Cardiac septum (tissue), 1 donor: ENCODE measurements around the gene RNF10. TPM values are rescaled to one million over a fixed set of nuclear protein-coding genes. Genes with fewer than 3 reads are reported as not detected.
A peak's percentile ranks its signal among the peaks of the same experiment; 100 is the strongest.

Experiments
- DNase-seq: peaks from one replicate; pipeline ENCODE4 v3.0.0-alpha.2; 2020; ENCODE audit warnings: low spot score
- intact Hi-C: fragments of 100-400 bp; cut with DNase I; formaldehyde crosslinking; loops from one replicate; pipeline ENCODE4 v1.14.0; 2022
- total RNA-seq: library from RNA; stranded (reverse); fragmentation: NEBNext Ultra II Directional; extraction: Animal tissue kit (Norgen Biotek cat#: 25700); gene quantifications from one replicate; pipeline ENCODE4 v1.2.1, GENCODE V29; 2021
- donor health status: DM: no; HTN: no; CAD: no.

The RNF10 gene
- total RNA-seq, 1 donor from 2014 or later, result 249 TPM

DNA sequence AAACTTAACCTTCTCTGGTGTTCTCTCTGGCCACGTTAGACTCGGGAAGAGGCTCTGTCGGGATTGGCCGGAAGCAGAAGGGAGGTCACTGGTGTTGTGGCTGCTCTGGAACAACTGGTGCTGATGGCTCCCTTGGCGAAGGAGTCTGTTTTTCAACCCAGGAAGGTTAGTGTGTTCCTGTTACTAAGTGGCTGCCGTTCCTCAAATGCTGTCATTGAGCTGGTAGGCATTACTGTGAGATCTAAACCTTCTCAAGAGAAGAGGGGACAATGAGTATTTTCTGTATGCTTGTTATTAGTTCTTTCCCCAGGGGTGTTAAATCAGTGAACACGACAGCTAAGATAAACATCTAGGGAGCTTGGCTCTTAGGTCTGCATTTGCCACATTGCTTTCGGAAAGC lies 28.8 kb downstream of the RNF10 start:
- no peak for DNase-seq
- intact Hi-C loops, result no loop called here

DNA sequence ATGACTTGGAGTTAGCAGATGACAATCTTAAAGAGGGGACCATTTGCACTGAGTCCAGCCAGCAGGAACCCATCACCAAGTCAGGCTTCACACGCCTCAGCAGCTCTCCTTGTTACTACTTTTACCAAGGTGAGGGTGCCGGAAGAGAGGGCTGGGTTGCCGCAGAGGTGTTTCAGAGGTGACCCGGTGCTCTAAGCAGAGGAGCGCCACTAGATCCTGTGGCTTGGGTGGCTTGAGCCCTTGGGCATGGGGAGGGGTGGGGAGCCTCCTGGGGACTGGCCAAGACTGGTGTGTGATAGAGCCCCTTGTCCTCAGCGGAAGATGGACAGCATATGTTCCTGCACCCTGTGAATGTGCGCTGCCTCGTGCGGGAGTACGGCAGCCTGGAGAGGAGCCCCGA lies 29.3 kb downstream of the RNF10 start:
- intact Hi-C loops, result no loop called here
- DNase-seq, result no peak

DNA sequence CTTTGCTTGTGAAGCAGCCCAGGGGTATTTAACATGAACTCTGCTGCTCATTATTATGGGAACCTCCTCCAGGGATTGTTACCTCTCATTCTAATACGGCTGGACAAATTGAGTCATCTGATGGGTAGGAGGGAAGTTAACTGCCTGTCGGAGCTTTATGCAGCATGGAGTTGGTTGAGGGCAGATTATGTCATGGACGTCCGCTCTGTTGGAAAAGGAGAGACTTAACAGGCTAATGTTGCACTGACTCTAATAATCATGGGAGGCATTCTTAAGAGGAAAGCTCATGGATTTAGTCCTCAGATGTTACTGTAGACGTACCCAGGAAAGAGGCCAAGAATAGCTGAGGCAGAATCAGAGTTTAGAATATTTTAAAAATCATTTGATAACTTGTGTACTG lies 37.1 kb downstream of the RNF10 start:
- no peak for DNase-seq
- intact Hi-C loops, result no loop called here

DNA sequence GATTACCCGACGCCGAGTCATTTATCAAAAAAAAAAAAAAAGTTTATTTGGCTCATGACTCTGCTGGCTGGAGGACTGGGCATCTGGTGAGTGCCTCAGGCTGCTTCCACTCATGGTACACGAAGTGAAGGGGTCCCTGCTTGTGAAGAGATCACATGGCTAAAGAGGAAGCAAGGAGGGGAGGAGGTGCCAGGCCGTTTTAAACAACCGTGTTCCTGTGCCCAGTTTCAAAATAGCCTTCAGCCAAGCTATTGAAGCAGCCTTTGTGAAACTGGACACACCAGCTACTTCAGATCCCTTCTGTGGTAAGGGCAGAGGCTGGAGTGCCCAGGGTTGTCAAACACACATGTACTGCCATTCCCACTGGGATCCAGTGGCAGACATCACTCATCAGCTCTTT lies 39.4 kb downstream of the RNF10 start:
- intact Hi-C loops, result no loop called here
- DNase-seq, result no peak

DNA sequence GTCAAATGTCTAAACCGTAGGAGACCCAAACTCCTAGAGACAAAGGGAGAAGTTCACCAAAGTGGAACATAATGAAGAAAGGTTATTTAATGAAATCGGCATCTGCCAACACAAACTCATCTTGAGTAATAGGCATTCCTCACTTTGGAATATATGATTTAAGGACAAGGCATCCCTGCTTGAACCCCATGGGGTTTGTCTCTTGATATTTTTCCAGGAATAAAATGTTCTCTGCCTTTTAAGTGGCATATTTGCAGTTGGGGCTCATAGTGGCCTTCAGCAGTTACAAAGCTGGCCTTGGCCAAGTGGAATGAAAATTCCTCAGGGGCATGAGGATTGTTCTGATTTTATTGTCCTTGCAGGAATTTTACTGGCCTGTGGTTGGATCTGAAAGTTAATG lies 40.0 kb downstream of the RNF10 start:
- intact Hi-C loops, result no loop called here
- DNase-seq, result no peak

DNA sequence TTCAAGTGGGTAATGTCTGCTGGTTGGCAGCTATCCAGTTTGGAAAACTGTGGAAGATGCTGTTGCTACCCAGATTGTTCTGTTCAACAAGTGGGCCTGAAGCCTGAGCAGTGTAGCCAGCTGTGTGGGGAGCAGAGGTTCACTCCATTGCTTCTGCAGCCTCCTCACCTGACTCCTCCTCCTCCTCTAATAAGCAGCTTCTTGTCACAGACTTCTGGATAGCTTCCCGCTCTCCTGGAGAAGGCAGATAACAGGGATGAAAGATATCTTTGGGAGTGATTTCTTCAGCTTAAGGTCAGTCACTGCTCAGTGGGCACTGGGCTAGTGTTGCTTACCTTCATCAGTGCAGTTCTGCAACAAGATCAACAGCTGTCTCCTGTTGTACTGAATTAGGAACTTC lies 45.0 kb downstream of the RNF10 start:
- intact Hi-C loops, result no loop called here
- DNase-seq, result no peak

DNA sequence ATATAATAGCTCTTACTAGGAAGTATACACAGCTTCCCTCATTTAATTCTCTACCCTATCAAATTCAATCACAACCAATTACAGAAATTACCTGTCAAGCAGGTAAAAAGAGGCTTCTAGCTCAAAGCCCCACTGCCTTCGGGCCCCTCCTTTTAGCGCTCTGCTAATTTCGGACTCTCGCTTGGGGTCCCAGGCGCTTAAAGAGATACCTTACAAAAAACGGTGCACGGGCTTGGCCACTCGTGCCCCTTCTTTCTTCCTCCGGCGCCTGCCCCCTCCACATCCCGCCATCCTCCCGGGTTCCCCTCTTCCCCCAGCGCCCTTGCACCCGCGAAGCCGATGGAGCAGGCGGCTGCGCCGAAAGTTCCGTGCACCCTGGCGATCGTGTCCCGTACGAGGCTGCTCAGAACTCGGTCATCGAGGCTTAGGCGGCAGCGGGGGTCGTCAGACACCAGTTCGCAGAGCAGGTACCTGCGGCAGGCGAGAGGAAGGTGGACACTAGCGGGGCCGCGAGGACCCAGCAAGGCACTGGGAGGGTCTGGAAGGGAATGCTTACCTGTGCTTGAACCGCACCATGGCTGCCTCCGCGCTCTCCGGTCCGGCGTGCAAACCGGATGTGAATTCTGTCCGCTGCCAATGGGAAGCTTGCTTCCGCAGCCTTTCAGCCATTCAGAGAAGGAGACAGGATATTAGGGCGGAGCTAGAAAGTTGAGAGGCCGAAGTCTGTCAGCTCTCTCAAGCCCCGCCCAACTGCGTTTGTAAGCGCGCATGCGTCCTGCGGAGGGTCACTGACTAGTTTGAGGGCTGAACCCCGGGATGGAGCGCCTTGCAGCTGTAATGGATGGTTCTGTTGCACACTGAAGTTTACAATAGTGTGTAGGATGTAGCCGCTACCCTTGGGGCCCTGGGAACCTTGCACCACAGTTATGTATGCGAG lies 46.9 kb downstream of the RNF10 start, which contains the start of gene POP5:
POP5 (minus strand) TSS at position 616 of the 937 bp plus-strand sequence; CDS start at position 576, 40 bp downstream.
- intact Hi-C loops, result loop anchor here (5.0 to 10.0 kb wide), 4 partner anchors 49 to 514 kb away; partner anchors contain the start of gene RNF10
- peak; percentile 98 for DNase-seq

DNA sequence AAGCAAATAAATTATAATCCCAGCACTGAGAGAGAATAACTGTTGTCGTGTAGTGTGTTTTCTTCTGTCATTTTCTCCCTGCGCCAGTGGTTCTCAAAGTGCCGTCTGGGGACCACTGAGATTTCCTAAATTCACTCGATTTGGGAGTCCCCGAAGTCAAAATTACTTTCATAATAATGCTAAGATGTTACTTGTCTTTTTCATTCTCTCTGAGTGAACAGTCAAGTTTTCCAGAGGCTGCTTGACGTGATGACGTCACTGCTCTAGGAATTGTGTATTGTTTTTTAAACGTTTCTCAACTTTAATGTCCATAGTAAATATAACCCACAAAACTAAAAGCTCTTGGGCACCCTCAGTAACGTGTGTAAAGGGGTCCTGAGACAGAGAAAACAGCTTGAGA lies 47.8 kb downstream of the RNF10 start:
- intact Hi-C loops, result loop anchor here (2.0 to 10.0 kb wide), 5 partner anchors 50 to 513 kb away; partner anchors contain the start of gene RNF10
- DNase-seq, result no peak

DNA sequence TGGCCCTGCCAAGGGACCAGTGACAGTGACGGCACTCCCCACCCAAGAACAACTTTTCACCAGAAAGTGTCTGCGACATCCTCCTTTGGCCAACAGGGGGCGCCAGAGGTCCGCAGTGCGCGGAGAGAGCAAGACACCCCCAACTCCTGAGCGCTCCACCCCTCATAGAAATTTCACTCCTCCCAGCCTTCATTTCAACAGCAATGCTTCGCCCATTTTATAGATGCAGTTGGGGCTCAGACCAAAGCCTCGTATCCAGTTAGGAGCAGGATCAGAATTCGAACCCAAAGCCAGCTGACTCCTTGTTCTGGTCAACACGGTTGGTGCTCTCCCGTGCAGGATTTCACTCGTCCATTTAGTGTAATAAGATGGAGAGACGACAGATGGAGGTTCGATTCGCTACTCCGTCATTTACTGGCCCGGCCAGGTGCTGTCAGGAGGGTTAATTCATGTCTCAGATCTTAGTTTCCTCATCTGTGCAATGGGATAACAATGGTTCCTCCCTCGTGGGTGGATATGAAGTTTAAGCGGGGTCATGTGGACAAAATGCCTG lies 49.4 kb downstream of the RNF10 start:
- intact Hi-C loops, result loop anchor here (2.0 to 10.0 kb wide), 5 partner anchors 51 to 511 kb away; partner anchors contain the start of gene RNF10
- DNase-seq, result peak; percentile 85

DNA sequence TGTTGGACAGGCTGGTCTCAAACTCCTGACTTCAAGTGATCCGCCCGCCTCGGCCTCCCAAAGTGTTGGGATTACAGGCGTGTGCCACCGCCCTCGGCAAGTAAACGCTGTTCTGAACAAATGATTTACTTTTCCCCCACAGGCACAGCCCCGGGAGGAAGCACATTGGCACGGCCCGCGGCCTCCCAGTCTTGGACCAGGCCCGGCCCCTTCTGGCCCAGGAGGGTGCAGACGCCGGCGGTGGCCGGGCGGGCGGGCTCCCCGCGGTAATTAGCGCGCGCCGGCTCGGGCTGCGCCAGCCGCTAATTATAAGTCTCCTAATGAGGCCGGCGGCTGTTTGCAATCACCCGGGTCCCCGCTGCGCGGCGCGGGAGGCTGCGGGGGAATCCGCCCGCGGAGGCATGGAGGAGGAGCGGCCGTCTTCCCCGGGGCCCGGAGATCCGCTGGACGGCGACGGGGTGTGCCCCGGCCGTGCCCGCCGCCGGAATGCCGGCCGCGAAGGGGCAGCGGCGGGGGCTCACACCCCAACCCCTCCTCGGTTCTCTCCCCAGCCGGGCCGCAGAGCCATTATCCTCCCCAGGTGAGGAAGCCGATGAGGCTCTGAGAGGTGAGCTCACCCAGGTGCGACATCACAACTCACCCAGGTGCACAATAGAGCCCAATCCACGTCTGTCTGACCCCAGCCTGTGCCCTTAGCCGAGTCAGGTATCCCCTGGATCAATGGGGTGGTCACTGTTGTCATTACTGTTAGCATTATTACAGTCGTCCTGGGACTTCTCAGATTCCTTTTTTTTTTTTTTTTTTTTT lies 50.4 kb downstream of the RNF10 start:
- DNase-seq, result peak; percentile 77
- intact Hi-C loops, result loop anchor here (5.0 to 10.0 kb wide), 4 partner anchors 52 to 510 kb away; partner anchors contain the start of gene RNF10

DNA sequence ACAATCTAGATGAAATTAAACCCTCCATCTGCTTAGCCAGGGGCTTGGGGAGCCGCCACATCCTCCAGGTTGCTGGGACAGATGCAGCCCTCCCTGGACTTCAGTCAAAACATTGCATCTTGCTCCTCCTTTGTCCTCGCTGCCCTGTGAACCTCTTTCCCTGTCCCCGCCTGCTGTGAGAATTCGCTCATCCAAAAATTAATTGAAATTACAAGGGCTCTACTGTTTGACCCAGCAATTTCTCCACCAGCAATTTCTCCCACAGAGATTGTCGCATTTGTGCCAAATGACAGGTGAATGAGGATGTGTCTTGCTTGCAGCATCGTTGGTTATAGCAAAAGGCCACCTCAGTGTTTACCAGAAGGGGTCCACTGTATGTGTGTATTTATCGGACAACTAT lies 52.0 kb downstream of the RNF10 start:
- DNase-seq, result no peak
- intact Hi-C loops, result loop anchor here (10.0 kb wide), 1 partner anchor 509 kb away; no protein-coding TSS in a partner anchor

DNA sequence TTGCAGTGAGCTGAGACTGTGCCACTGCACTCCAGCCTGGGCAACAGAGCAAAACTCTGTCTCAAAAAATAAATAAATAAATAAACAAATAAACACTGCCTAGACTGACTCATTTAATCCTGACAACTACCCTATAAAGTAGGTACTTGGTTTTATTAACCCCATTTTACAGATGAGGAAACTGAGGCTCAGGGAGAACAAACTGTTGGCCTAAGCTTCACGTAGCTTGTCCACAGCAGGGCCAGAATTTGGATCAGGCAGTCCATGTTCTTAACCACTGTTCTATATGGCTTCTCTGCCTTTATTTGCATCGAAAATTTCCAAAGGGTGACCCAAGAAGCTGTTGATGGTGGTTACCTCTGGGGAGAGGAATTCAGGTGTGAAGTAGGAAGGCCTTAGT lies 52.7 kb downstream of the RNF10 start:
- no peak for DNase-seq
- intact Hi-C loops, result loop anchor here (10.0 kb wide), 1 partner anchor 508 kb away; no protein-coding TSS in a partner anchor

DNA sequence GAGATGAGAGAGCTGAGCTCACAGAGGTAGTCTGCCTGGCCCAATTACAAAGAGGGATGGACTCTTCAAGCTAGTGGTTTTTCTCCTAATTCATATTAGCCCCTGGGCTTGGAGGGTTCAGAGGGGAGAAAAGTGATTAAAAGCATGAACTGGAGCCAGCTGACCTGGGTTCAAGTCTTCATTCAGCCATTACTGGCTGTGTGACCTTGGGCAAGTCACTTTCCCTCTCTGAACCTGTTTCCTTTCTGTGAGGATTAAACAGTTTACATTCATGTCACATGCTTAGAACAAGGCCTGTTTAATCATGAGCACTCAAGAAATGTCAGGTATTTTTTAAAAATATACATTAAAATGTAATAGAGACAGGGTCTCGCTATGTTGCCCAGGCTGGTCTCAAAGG lies 54.2 kb downstream of the RNF10 start:
- no peak for DNase-seq
- intact Hi-C loops, result loop anchor here (10.0 kb wide), 1 partner anchor 506 kb away; no protein-coding TSS in a partner anchor

DNA sequence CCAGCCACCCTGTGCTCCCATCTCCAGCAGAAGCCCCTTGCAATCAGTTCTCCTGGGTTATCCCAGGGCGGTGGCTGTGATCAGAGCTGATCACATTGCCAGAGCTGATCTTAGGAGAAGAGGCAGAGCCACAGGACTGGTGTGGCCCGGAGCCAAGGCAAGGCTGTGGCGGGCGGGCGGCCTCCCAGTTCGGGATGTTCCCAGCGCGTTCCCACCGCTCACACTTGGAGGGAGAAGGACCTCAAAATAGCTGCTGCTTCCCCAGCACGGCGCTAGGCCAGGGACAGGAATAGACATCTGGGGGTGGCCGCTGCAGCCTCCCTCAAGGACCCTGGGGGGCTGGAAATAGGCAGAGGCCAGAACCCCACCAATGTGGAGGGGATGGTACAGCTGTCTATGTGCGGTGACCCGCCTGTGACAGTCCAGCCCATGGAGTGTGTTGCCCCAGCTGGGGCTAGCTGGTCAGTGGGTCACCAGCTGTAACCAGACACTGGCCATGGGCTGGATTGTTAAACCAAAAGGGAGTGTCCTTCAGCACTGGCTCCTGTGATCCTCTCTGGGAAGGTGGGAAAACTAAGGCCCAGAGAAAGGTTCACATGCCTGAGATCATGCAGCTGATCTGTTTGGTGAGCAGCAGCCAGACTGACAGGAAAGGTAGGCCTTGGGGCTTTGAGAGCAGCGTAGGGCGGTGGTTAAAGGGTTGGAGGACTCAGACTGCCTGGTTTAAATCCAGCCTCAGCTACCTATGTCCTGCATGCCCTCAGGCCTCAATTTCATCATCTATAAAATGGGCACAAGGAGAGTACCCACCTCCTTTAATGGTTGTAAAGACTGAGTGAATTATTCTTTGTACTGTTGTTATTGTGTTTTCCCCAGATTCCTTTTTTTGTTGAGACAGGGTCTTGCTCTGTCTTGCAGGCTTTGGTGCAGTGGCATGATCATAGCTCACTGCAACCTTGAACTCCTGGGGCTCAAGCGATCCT lies 55.1 kb downstream of the RNF10 start:
- DNase-seq, result peak; percentile 86
- intact Hi-C loops, result loop anchor here (10.0 kb wide), 1 partner anchor 506 kb away; no protein-coding TSS in a partner anchor

DNA sequence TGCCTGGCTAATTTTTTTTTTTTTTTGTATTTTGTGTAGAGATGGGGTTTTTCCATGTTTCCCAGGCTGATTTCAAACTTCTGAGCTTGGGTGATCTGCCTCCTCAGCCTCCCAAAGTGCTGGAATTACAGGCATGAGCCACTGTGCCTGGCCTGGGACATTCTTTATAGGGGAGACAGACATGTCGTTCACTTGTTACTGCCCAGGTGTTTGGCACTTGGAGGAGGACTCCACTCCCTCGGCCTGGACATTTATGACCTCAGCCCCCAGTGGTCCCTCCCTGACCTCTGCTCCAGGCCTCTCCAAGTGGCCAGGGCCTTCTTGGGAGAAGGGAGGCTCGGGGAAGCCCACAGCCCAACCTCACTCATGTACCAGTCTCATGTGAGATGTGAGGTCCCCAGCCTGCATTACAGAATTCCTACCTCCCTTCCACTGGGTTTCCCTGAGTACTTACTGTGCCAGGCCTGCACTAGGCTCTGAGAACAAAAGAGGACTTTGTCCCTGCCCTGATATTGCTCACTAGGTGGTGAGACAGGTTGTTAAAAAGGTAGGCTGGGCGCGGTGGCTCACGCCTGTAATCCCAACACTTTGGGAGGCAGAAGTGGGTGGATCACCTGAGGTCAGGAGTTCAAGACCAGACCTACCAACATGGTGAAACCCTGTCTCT lies 56.7 kb downstream of the RNF10 start:
- DNase-seq, result no peak
- intact Hi-C loops, result no loop called here

DNA sequence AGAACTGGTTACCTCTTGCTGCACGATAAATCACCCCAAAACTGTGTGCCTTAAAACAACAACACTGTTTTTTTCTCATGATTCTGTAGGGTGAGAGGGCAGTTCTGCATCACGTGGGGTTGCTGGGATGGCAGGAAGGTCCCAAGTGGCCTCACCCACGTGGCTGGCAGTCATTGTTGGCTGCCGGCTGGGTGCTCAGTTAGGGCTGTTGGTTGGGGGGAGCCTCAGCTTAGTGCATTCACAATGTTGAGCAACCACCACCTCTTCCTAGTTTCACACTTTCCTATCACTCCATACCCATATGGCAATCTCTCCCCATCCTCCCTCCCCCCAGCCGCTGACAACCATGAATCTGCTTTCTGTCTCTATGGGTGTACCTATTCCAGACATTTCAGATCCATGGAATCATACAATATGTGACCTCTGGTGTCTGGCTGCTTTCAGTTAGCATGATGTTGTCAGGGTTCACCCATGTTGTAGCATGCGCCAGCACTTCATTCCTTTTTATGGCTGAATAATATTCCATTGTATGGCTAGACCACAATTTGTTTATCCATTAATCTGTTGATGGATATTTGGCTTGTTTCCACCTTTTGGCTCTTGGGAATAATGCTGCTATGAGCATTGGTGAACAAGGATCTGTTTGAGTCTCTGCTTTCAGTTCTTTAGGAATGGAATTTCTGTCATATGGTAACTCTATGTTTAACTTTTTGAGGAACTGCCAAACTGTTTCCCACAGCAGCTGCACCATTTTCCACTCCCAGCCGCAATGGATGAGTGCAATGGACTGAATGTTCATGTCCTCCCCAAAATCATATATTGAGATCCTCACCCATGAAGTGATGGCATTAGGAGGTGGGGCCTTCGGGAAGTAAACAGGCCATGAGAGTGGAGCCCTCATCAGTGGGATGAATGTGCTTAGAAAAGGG lies 58.2 kb downstream of the RNF10 start:
- no peak for DNase-seq
- intact Hi-C loops, result no loop called here

DNA sequence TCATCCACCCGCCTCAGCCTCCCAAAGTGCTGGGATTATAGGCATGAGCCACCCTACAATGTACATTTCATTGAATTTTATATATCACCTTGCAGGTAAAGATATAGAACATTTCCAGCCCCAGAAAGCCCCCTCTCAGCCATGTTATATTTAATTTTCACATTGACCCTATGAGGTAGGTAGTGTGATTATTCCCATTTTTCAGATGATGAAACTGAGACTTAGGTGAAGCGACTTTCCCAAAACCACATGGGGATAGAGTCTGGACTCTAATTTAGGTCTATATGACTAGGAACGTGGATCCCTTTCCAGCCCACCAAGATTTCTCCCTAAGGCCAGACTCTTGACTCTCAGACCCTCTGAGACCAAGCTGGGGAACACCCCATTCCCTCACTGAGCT lies 62.7 kb downstream of the RNF10 start:
- intact Hi-C loops, result no loop called here
- DNase-seq, result no peak
